Hepatocyte (in vitro differentiated cells): ENCODE data around the gene MED15. TPM values are rescaled to one million over a fixed set of nuclear protein-coding genes. Genes with fewer than 3 reads are reported as not detected.

Source experiments
- DNase-seq: peaks from one replicate; pipeline ENCODE4 v3.0.0-alpha.2; 2016; ENCODE audit warnings: low spot score
- H2AFZ ChIP-seq: fragments of 200-600 bp; sonication (generic); 2 replicates; pipeline ENCODE4 v1.6.0; 2016; ENCODE audit warnings: antibody characterized with exemption, mild to moderate bottlenecking
- H3K27ac ChIP-seq: fragments of 200-600 bp; sonication (generic); 2 replicates; pipeline ENCODE4 v1.5.1; 2016; ENCODE audit warnings: mild to moderate bottlenecking
- H3K27me3 ChIP-seq: fragments of 200-600 bp; sonication (generic); 2 replicates; pipeline ENCODE4 v1.6.1; 2016
- H3K36me3 ChIP-seq: fragments of 200-600 bp; sonication (generic); replicated peaks from 2 replicates; pipeline ENCODE4 v1.5.1; 2016; ENCODE audit warnings: low read depth; ENCODE audit not compliant: insufficient read depth
- H3K4me1 ChIP-seq: fragments of 200-600 bp; sonication (generic); 2 replicates; pipeline ENCODE4 v1.5.1; 2016; ENCODE audit warnings: mild to moderate bottlenecking, moderate library complexity; ENCODE audit not compliant: insufficient read depth
- H3K4me2 ChIP-seq: fragments of 200-600 bp; sonication (generic); 2 replicates; pipeline ENCODE4 v1.6.0; 2016
- H3K4me3 ChIP-seq: fragments of 200-600 bp; sonication (generic); 2 replicates; pipeline ENCODE4 v1.5.1; 2016; ENCODE audit warnings: mild to moderate bottlenecking
- H3K79me2 ChIP-seq: fragments of 200-600 bp; sonication (generic); 2 replicates; pipeline ENCODE4 v1.6.0; 2017; ENCODE audit warnings: mild to moderate bottlenecking
- H3K9me2 ChIP-seq: fragments of 200-600 bp; sonication (generic); replicated peaks from 2 replicates; pipeline ENCODE4 v1.6.0; 2017; ENCODE audit warnings: mild to moderate bottlenecking; ENCODE audit not compliant: insufficient read depth
- H3K9me3 ChIP-seq: fragments of 200-600 bp; sonication (generic); 2 replicates; pipeline ENCODE4 v1.5.1; 2016; ENCODE audit warnings: low read depth, mild to moderate bottlenecking
- H4K20me1 ChIP-seq: fragments of 200-600 bp; sonication (generic); 2 replicates; pipeline ENCODE4 v1.6.0; 2016; ENCODE audit warnings: mild to moderate bottlenecking; ENCODE audit not compliant: insufficient read depth, poor library complexity, severe bottlenecking
- CTCF ChIP-seq: fragments of 200-600 bp; sonication (generic); IDR thresholded peaks from 2 replicates; pipeline ENCODE4 v1.5.1; 2016; ENCODE audit warnings: antibody characterized with exemption, mild to moderate bottlenecking; ENCODE audit not compliant: poor library complexity
- EZH2 ChIP-seq: fragments of 200-600 bp; sonication (generic); IDR thresholded peaks from 2 replicates; pipeline ENCODE4 v1.6.1; 2016; ENCODE audit warnings: antibody characterized with exemption, mild to moderate bottlenecking, borderline replicate concordance
- EZH2phosphoT487 ChIP-seq: fragments of 200-600 bp; sonication (generic); IDR thresholded peaks from one replicate; pipeline ENCODE4 v1.6.1; 2018; ENCODE audit warnings: antibody characterized with exemption, mild to moderate bottlenecking, low read depth, moderate library complexity; ENCODE audit not compliant: unreplicated experiment, severe bottlenecking
- WGBS: methylation state at CpG from one replicate; pipeline ENCODE4 v1.1.6; 2016; ENCODE audit warnings: low lambda C conversion rate; ENCODE audit errors: missing lambda C conversion rate; 5-methylcytosine and 5-hydroxymethylcytosine counted together
- polyA plus RNA-seq: library from polyadenylated mRNA; unstranded; fragments of >200 nt; fragmentation: Nextera tagmentation; extraction: Ambion mirVana; gene quantifications from 2 replicates; pipeline ENCODE4 v1.2.1, GENCODE V29; 2016
- total RNA-seq: library from RNA; depleted of rRNA; stranded (reverse); fragments of >200 nt; gene quantifications from 2 replicates; pipeline ENCODE4 v1.2.3, GENCODE V29; 2014

Gene MED15
- total and polyA plus RNA-seq, 2 experiments from 2014 or later: 31.5 to 53.1 TPM

GRCh38 chr22:20583471-20583922, 76.1 kb downstream of the MED15 start:
- Histone ChIP-seq H4K20me1 (no peaks in the 10 kb centered on the region), H3K4me2 (no peak overlapping the region)
- WGBS: 83% methylated on average over 4 of the region's 4 CpGs

GRCh38 chr22:20584029-20584871, 76.8 kb downstream of the MED15 start:
- WGBS: 96% methylated on average over 9 of the region's 12 CpGs
- H4K20me1 ChIP-seq: no peaks in the 10 kb centered on the region
- DNase-seq: no peak

More at GRCh38 chr22:20583471-20583922, 76.1 kb downstream of the MED15 start:
- Histone ChIP-seq H3K4me1 (no peaks in the 10 kb centered on the region), H2AFZ (no peak overlapping the region), H3K27ac (no peak overlapping the region), H3K27me3 (no peaks in the 10 kb centered on the region), H3K9me2 (no peaks in the 10 kb centered on the region), H3K36me3 (no peaks in the 10 kb centered on the region), H3K79me2 (peaks cover 4% of the 10 kb centered on the region), H3K9me3 (no peaks in the 10 kb centered on the region), H3K4me3 (no peak overlapping the region)
- TF ChIP-seq EZH2phosphoT487: no peak
- TF ChIP-seq EZH2: no peak
- TF ChIP-seq CTCF: no peak
- DNase-seq: no peak

GRCh38 chr22:20584872-20585638, 77.6 kb downstream of the MED15 start:
- Histone ChIP-seq H3K4me2 (no peak overlapping the region), H4K20me1 (no peaks in the 10 kb centered on the region), H3K79me2 (peaks cover under 1% of the 10 kb centered on the region), H3K36me3 (no peaks in the 10 kb centered on the region), H3K9me2 (no peaks in the 10 kb centered on the region), H3K4me3 (no peak overlapping the region), H3K27ac (no peak overlapping the region), H3K27me3 (no peaks in the 10 kb centered on the region), H2AFZ (no peak overlapping the region), H3K9me3 (no peaks in the 10 kb centered on the region), H3K4me1 (no peaks in the 10 kb centered on the region)
- TF ChIP-seq CTCF (no peak), EZH2phosphoT487 (no peak), EZH2 (no peak)
- 96% methylated on average over 24 of the region's 26 CpGs for WGBS
- no peak for DNase-seq

More at GRCh38 chr22:20584029-20584871, 76.8 kb downstream of the MED15 start:
- H3K36me3 ChIP-seq: no peaks in the 10 kb centered on the region
- H3K27ac ChIP-seq: no peak overlapping the region
- TF ChIP-seq CTCF (no peak), EZH2 (no peak), EZH2phosphoT487 (no peak)
- H3K4me1 ChIP-seq: no peaks in the 10 kb centered on the region
- H3K79me2 ChIP-seq: peaks cover 4% of the 10 kb centered on the region
- H2AFZ ChIP-seq: no peak overlapping the region
- H3K27me3 ChIP-seq: no peaks in the 10 kb centered on the region
- no peaks in the 10 kb centered on the region for H3K9me3 ChIP-seq
- H3K4me2 ChIP-seq: no peak overlapping the region
- H3K4me3 ChIP-seq: no peak overlapping the region
- no peaks in the 10 kb centered on the region for H3K9me2 ChIP-seq
